Ishikawa (cell line): ENCODE measurements around the gene NUAK2.

Source experiments
- CEBPB ChIP-seq: IDR thresholded peaks from 2 replicates; pipeline ENCODE4 v1.6.1; 2012
- CREB1 ChIP-seq: IDR thresholded peaks from 2 replicates; pipeline ENCODE4 v1.6.1; 2012; ENCODE audit warnings: low read depth
- EP300 ChIP-seq: IDR thresholded peaks from 2 replicates; pipeline ENCODE4 v1.6.1; 2012; ENCODE audit warnings: borderline replicate concordance
- FOXM1 ChIP-seq: IDR thresholded peaks from 2 replicates; pipeline ENCODE4 v1.6.1; 2012; ENCODE audit warnings: low read depth, borderline replicate concordance
- MAX ChIP-seq: IDR thresholded peaks from 2 replicates; pipeline ENCODE4 v1.6.1; 2012
- NFIC ChIP-seq: IDR thresholded peaks from 2 replicates; pipeline ENCODE4 v1.6.1; 2012
- RAD21 ChIP-seq: IDR thresholded peaks from 2 replicates; pipeline ENCODE4 v1.6.1; 2012; ENCODE audit warnings: low read depth
- TAF1 ChIP-seq: IDR thresholded peaks from 2 replicates; pipeline ENCODE4 v1.6.1; 2012; ENCODE audit warnings: low read depth, mild to moderate bottlenecking
- TCF12 ChIP-seq: IDR thresholded peaks from 2 replicates; pipeline ENCODE4 v1.6.1; 2012; ENCODE audit warnings: low read depth
- TEAD4 ChIP-seq: IDR thresholded peaks from 2 replicates; pipeline ENCODE4 v1.6.1; 2012
- USF1 ChIP-seq: IDR thresholded peaks from 2 replicates; pipeline ENCODE4 v1.6.1; 2012
- YY1 ChIP-seq: IDR thresholded peaks from 2 replicates; pipeline ENCODE4 v1.6.1; 2012; ENCODE audit warnings: low read depth

GRCh38 chr1:205258261-205258691 lies 63.3 kb downstream of the NUAK2 start:
- TF ChIP-seq TAF1 (no peak), CREB1 (no peak), NFIC (no peak), EP300 (no peak), MAX (no peak), YY1 (no peak), RAD21 (no peak), CEBPB (no peak), FOXM1 (no peak), USF1 (no peak), TEAD4 (no peak), TCF12 (no peak)
